ENCODE measurements around the gene PLEKHG4B. TPM values are rescaled to one million over a fixed set of nuclear protein-coding genes. Genes with fewer than 3 reads are reported as not detected.

Gene PLEKHG4B
- total and polyA plus RNA-seq, 4 donors: under 0.01 to 0.05 (median 0.01) TPM; not detected in 1

DNA sequence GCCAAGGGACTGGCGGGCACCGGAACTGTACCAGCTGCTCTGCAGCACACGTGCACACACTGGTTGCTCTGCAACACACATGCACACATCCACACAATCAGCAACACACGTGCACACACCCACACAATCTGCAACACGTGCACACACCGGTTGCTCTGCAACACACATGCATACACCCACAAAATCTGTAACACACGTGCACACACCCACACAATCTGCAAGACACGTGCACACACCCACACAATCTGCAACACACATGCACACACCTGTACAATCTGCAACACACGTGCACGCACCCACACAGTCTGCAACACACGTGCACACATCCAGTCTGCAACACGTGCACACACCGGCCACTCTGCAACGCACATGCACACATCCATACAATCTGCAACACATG, 17.9 kb downstream of the PLEKHG4B start:
- TF ChIP-seq EGR1 (IDR thresholded peaks at IDR 0.05; ENCODE audit: low read depth in 2 of 2) (no peak), YY1 (IDR thresholded peaks at IDR 0.05) (no peak), CTCF (IDR thresholded peaks at IDR 0.05; ENCODE audit: low read depth, low read length, missing input control) (no peak), NR2F2 (IDR thresholded peaks at IDR 0.05) (no peak), SP1 (IDR thresholded peaks at IDR 0.05) (no peak), GABPA (IDR thresholded peaks at IDR 0.05 in 1 of 2, conservative IDR thresholded peaks at IDR 0.05 in 1 of 2) (no peak), ATF3 (IDR thresholded peaks at IDR 0.05) (no peak), HNF4A (conservative IDR thresholded peaks at IDR 0.05) (no peak), FOXA2 (IDR thresholded peaks at IDR 0.05) (no peak), FOXA1 (IDR thresholded peaks at IDR 0.05) (no peak), RXRA (IDR thresholded peaks at IDR 0.05) (no peak)
- TF ChIP-seq, protein P1, sequence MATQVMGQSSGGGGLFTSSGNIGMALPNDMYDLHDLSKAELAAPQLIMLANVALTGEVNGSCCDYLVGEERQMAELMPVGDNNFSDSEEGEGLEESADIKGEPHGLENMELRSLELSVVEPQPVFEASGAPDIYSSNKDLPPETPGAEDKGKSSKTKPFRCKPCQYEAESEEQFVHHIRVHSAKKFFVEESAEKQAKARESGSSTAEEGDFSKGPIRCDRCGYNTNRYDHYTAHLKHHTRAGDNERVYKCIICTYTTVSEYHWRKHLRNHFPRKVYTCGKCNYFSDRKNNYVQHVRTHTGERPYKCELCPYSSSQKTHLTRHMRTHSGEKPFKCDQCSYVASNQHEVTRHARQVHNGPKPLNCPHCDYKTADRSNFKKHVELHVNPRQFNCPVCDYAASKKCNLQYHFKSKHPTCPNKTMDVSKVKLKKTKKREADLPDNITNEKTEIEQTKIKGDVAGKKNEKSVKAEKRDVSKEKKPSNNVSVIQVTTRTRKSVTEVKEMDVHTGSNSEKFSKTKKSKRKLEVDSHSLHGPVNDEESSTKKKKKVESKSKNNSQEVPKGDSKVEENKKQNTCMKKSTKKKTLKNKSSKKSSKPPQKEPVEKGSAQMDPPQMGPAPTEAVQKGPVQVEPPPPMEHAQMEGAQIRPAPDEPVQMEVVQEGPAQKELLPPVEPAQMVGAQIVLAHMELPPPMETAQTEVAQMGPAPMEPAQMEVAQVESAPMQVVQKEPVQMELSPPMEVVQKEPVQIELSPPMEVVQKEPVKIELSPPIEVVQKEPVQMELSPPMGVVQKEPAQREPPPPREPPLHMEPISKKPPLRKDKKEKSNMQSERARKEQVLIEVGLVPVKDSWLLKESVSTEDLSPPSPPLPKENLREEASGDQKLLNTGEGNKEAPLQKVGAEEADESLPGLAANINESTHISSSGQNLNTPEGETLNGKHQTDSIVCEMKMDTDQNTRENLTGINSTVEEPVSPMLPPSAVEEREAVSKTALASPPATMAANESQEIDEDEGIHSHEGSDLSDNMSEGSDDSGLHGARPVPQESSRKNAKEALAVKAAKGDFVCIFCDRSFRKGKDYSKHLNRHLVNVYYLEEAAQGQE (IDR thresholded peaks at IDR 0.05): no peak
- TF ChIP-seq, protein P2, sequence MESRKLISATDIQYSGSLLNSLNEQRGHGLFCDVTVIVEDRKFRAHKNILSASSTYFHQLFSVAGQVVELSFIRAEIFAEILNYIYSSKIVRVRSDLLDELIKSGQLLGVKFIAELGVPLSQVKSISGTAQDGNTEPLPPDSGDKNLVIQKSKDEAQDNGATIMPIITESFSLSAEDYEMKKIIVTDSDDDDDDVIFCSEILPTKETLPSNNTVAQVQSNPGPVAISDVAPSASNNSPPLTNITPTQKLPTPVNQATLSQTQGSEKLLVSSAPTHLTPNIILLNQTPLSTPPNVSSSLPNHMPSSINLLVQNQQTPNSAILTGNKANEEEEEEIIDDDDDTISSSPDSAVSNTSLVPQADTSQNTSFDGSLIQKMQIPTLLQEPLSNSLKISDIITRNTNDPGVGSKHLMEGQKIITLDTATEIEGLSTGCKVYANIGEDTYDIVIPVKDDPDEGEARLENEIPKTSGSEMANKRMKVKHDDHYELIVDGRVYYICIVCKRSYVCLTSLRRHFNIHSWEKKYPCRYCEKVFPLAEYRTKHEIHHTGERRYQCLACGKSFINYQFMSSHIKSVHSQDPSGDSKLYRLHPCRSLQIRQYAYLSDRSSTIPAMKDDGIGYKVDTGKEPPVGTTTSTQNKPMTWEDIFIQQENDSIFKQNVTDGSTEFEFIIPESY (IDR thresholded peaks at IDR 0.05): no peak
- no peak for DNase-seq (ENCODE audit: low spot score)

DNA sequence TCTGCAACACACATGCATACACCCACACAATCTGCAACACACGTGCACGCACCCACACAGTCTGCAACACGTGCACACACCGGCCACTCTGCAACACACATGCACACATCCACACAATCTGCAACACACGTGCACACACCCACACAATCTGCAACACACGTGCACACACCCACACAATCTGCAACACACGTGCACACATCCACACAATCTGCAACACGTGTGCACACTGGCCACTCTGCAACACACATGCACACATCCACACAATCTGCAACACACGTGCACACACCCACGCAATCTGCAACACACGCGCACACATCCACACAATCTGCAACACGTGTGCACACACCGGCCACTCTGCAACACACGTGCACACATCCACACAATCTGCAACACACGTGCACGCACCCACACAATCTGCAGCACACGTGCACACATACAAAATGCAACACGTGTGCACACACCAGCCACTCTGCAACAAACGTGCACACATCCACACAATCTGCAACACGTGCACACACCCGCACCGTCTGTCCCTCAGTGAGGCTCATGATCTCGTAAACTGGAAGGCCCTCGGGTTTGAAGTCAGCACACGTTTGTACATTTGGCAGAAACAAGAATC, 18.4 kb downstream of the PLEKHG4B start:
- WGBS: 91% methylated on average over 26 of the region's 26 CpGs

More for the DNA sequence above, 17.9 kb downstream of the PLEKHG4B start:
- H3K9me3 ChIP-seq (ENCODE audit: control insufficient read depth in 4 of 4, low read length in 3 of 4): no peaks in the 10 kb centered on the region
- H3K4me3 ChIP-seq (ENCODE audit: low read depth in 1 of 3, low read length in 3 of 3): no peak overlapping the region
- WGBS: 92% methylated on average over 14 of the region's 14 CpGs
- no peak overlapping the region for H3K9ac ChIP-seq (ENCODE audit: low read depth in 1 of 2, low read length in 2 of 2)
- H3K4me1 ChIP-seq (ENCODE audit: control insufficient read depth in 4 of 4, insufficient read depth in 4 of 4, low read length in 3 of 4): no peaks in the 10 kb centered on the region
- H3K36me3 ChIP-seq (ENCODE audit: control insufficient read depth in 4 of 4, insufficient read depth in 3 of 4, low read depth in 1 of 4, low read length in 3 of 4): no peaks in the 10 kb centered on the region
- no peak overlapping the region for H3K27ac ChIP-seq (ENCODE audit: low read depth in 1 of 2, low read length in 2 of 2)
- H3K27me3 ChIP-seq (ENCODE audit: control insufficient read depth in 4 of 4, insufficient read depth in 4 of 4, low read length in 3 of 4): no peaks in the 10 kb centered on the region

More for the DNA sequence above, 18.4 kb downstream of the PLEKHG4B start:
- no peak for DNase-seq (ENCODE audit: low spot score)
- Histone ChIP-seq H3K9me3 (ENCODE audit: control insufficient read depth in 4 of 4, low read length in 3 of 4) (peaks cover 0 to 2% (median 0%) of the 10 kb centered on the region in 4 donors), H3K27me3 (ENCODE audit: control insufficient read depth in 4 of 4, insufficient read depth in 4 of 4, low read length in 3 of 4) (no peaks in the 10 kb centered on the region), H3K4me3 (ENCODE audit: low read depth in 1 of 3, low read length in 3 of 3) (no peak overlapping the region), H3K4me1 (ENCODE audit: control insufficient read depth in 4 of 4, insufficient read depth in 4 of 4, low read length in 3 of 4) (no peaks in the 10 kb centered on the region), H3K9ac (ENCODE audit: low read depth in 1 of 2, low read length in 2 of 2) (no peak overlapping the region), H3K36me3 (ENCODE audit: control insufficient read depth in 4 of 4, insufficient read depth in 3 of 4, low read depth in 1 of 4, low read length in 3 of 4) (no peaks in the 10 kb centered on the region), H3K27ac (ENCODE audit: low read depth in 1 of 2, low read length in 2 of 2) (no peak overlapping the region)
- TF ChIP-seq EGR1 (IDR thresholded peaks at IDR 0.05; ENCODE audit: low read depth in 2 of 2) (no peak), SP1 (IDR thresholded peaks at IDR 0.05) (no peak), FOXA2 (IDR thresholded peaks at IDR 0.05) (no peak), RAD21 (IDR thresholded peaks at IDR 0.05) (no peak), RXRA (IDR thresholded peaks at IDR 0.05) (no peak), HNF4G (IDR thresholded peaks at IDR 0.05) (no peak), NR2F2 (IDR thresholded peaks at IDR 0.05) (no peak), CTCF (IDR thresholded peaks at IDR 0.05; ENCODE audit: low read depth, low read length, missing input control) (no peak), MAX (IDR thresholded peaks at IDR 0.05) (no peak), ATF3 (IDR thresholded peaks at IDR 0.05) (no peak)
- TF ChIP-seq, protein P2 (IDR thresholded peaks at IDR 0.05): no peak
